Small intestine (tissue), 7 donors: ENCODE data around the gene ZNF324B. TPM values are rescaled to one million over a fixed set of nuclear protein-coding genes. Genes with fewer than 3 reads are reported as not detected.

ENCODE experiments used
- DNase-seq, 2 donors: peaks; one replicate each; pipeline versions ENCODE4 v3.0.0 to v3.0.0-alpha.2; 2013
- FAIRE-seq: peaks from 2 replicates; lab custom pipeline; 2012; peaks lifted over from hg19 to GRCh38; lab: Jason Lieb, UNC
- H3K27ac ChIP-seq, 3 donors: one replicate each; pipeline ENCODE4 v1.5.1; 2013; ENCODE audit warnings: low read length in 2 of 3, mild to moderate bottlenecking in 2 of 3, control low read depth in 1 of 3, inconsistent platforms in 1 of 3, low read depth in 1 of 3, moderate library complexity in 1 of 3
- H3K27me3 ChIP-seq, 3 donors: one replicate each; pipeline ENCODE4 v1.6.1; 2013; ENCODE audit warnings: low read length in 3 of 3, inconsistent platforms in 1 of 3; ENCODE audit not compliant: control insufficient read depth in 3 of 3, insufficient read depth in 3 of 3
- H3K36me3 ChIP-seq, 3 donors: one replicate each; pipeline ENCODE4 v1.6.1; 2013; ENCODE audit warnings: low read length in 3 of 3, inconsistent platforms in 1 of 3, low read depth in 1 of 3, mild to moderate bottlenecking in 1 of 3, moderate library complexity in 1 of 3; ENCODE audit not compliant: control insufficient read depth in 3 of 3, insufficient read depth in 2 of 3
- H3K4me1 ChIP-seq, 3 donors: one replicate each; pipeline ENCODE4 v1.6.1; 2013; ENCODE audit warnings: low read length in 2 of 3, inconsistent platforms in 1 of 3, low read depth in 1 of 3, mild to moderate bottlenecking in 1 of 3, moderate library complexity in 1 of 3; ENCODE audit not compliant: control insufficient read depth in 3 of 3, insufficient read depth in 2 of 3
- H3K4me3 ChIP-seq, 3 donors: one replicate each; pipeline ENCODE4 v1.5.1; 2013; ENCODE audit warnings: low read length in 3 of 3, control low read depth in 1 of 3, inconsistent platforms in 1 of 3, low read depth in 1 of 3, mild to moderate bottlenecking in 1 of 3, moderate library complexity in 1 of 3
- H3K9me3 ChIP-seq, 2 donors: one replicate each; pipeline ENCODE4 v1.6.1; 2013; ENCODE audit warnings: low read depth in 1 of 2, low read length in 1 of 2; ENCODE audit not compliant: control insufficient read depth in 2 of 2, insufficient read depth in 1 of 2
- WGBS, 3 donors: extraction: QIAGEN DNeasy Blood & Tissue Kit; methylation state at CpG; one replicate each; pipeline ENCODE4 v1.1.7; 2013; 5-methylcytosine and 5-hydroxymethylcytosine counted together
- polyA plus RNA-seq, 4 donors: library from polyadenylated mRNA; stranded (reverse) in 3 of 4; unstranded in 1 of 4; fragments of 200-250 nt in 3 of 4; fragments of 120-200 nt in 1 of 4; gene quantifications; one replicate each; pipeline versions ENCODE4 v1.2.1 to v1.2.3, GENCODE V29; 2013
- donor health status: healthy with polysubstance abuse.
- donor health status: control.
- donor health status: control.
- donor health status: Bipolar disorder and iron deficiency.
- donor health status: healthy.

ZNF324B gene
- polyA plus RNA-seq, 4 donors = 1.1 to 4.9 (median 2.1) TPM

DNA sequence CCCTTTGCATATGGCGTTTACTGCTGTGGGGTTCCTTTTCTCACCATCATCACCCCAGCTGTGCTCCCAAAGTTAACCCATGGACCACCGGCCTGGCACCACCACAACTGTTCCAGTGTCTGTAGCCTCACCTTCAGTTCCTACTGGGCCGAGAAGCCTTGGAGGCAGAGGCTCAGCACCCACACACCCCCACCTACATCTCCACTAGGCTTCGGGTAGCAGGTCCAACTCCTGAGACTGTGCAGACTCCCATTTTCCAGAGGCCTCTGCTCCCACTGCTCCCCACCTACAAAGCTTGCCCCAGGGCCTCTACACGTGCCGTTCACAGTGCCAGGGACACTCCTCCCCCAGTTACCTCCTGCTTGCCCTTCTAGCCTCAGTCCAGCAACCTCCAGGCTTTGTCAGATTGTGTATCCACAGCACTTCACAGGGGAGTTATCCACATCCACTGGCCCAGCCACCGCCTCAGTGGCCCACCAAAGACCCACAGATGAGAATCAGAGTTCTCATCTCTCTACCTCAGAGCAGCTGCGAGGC is 46.3 kb downstream of the ZNF324B start:
- H3K27ac ChIP-seq = no peak overlapping the region
- H3K4me3 ChIP-seq = no peak overlapping the region
- peaks cover 0 to 11% of the 10 kb centered on the region in 2 donors for H3K9me3 ChIP-seq
- no peak for DNase-seq
- no peaks in the 10 kb centered on the region for H3K36me3 ChIP-seq
- FAIRE-seq = no peak
- no peaks in the 10 kb centered on the region for H3K27me3 ChIP-seq
- 84 to 94% (median 92%) methylated on average over 8 of the region's 8 CpGs for WGBS, 3 donors
- H3K4me1 ChIP-seq = peaks cover 0 to 9% (median 2%) of the 10 kb centered on the region in 3 donors

GRCh38 chr19:58498316-58499020 is 47.0 kb downstream of the ZNF324B start:
- H3K4me1 ChIP-seq = peaks cover 0 to 9% (median 2%) of the 10 kb centered on the region in 3 donors
- DNase-seq (no peak), FAIRE-seq (no peak)
- H3K27ac ChIP-seq = no peak overlapping the region
- H3K4me3 ChIP-seq = peak overlapping the region in 2 of 3 donors; percentile 68 to 86
- H3K36me3 ChIP-seq = no peaks in the 10 kb centered on the region
- no peaks in the 10 kb centered on the region for H3K27me3 ChIP-seq
- peaks cover 0 to 11% of the 10 kb centered on the region in 2 donors for H3K9me3 ChIP-seq
- WGBS, 3 donors = 59 to 86% (median 79%) methylated on average over 22 of the region's 22 CpGs

GRCh38 chr19:58499021-58499927 is 47.9 kb downstream of the ZNF324B start:
- H3K4me1 ChIP-seq = peaks cover 0 to 9% (median 2%) of the 10 kb centered on the region in 3 donors
- DNase-seq (peak; percentile 99), FAIRE-seq (no peak)
- 1 to 3% (median 3%) methylated on average over 58 to 60 of the region's 60 CpGs for WGBS, 3 donors
- peaks cover 0 to 11% of the 10 kb centered on the region in 2 donors for H3K9me3 ChIP-seq
- H3K4me3 ChIP-seq = peak overlapping the region; percentile 19 to 86 (median 68)
- peak overlapping the region; percentile 72 to 87 (median 74) for H3K27ac ChIP-seq
- H3K36me3 ChIP-seq = no peaks in the 10 kb centered on the region
- no peaks in the 10 kb centered on the region for H3K27me3 ChIP-seq

DNA sequence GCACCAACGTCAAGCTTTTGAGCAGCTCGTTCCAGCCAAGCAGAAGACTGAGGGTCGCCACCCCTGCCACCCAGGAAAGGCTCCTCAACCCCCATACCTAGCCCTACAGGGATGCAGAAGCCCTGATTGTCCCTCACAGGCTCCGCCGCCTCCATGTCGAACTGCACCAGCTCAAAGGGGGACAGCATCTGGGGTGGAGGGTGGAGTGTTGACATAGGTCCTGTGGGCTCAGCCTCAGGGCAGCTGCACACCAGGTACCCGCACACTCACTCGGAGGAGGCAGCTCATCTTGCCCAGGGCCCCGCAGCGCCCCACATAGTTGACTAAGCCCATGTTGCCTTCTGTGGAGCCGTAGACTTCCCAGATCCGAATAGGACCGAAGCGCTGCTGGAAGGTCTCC is 48.8 kb downstream of the ZNF324B start:
- no peak for FAIRE-seq
- Histone ChIP-seq H3K27ac (no peak overlapping the region), H3K4me3 (peak overlapping the region in 2 of 3 donors; percentile 68 to 86), H3K36me3 (no peaks in the 10 kb centered on the region), H3K9me3 (peaks cover 0 to 11% of the 10 kb centered on the region in 2 donors), H3K4me1 (peaks cover 0 to 9% (median 2%) of the 10 kb centered on the region in 3 donors), H3K27me3 (no peaks in the 10 kb centered on the region)
- WGBS, 3 donors = 93 to 94% (median 94%) methylated on average over 14 of the region's 14 CpGs
- no peak for DNase-seq

Other genes with a start within 250 kb of the ZNF324B start
- 10 to 100 TPM; 11.9 to 31.9 (median 17.8) TPM for gene ZNF544, start 222.7 kb upstream of the ZNF324B start, polyA plus RNA-seq
- gene ZNF8, start 172.7 kb upstream of the ZNF324B start, polyA plus RNA-seq = 1 to 10 TPM in 3 of 4 donors, under 1 TPM in 1; 0.54 to 4.3 (median 1.5) TPM
- gene ERVK3-1, start 146.2 kb upstream of the ZNF324B start, polyA plus RNA-seq = 10 to 100 TPM; 34.8 to 53.9 (median 51.6) TPM
- gene ZSCAN22, start 124.6 kb upstream of the ZNF324B start, polyA plus RNA-seq = 1 to 10 TPM in 2 of 4 donors, under 1 TPM in 2; 0.67 to 3.2 (median 1.0) TPM
- gene A1BG, start 98.1 kb upstream of the ZNF324B start, polyA plus RNA-seq = 10 to 100 TPM in 1 of 4 donors, 1 to 10 TPM in 1, under 1 TPM in 1, not detected in 1; 0.64 to 45.9 (median 9.3) TPM
- 1 to 10 TPM in 1 of 4 donors, under 1 TPM in 2, not detected in 1; 0.22 to 2.3 (median 0.82) TPM for gene ZNF497, start 88.9 kb upstream of the ZNF324B start, polyA plus RNA-seq
- 1 to 10 TPM; 2.9 to 5.3 (median 3.8) TPM for gene ZNF837, start 70.6 kb upstream of the ZNF324B start, polyA plus RNA-seq
- gene RPS5, start 64.4 kb upstream of the ZNF324B start, polyA plus RNA-seq = 1,000 to 10,000 TPM in 3 of 4 donors, 100 to 1,000 TPM in 1; 863 to 1,751 (median 1,458) TPM
- gene RNF225, start 56.0 kb upstream of the ZNF324B start, polyA plus RNA-seq = not detected
- gene ZNF584, start 43.0 kb upstream of the ZNF324B start, polyA plus RNA-seq = 1 to 10 TPM; 1.8 to 7.6 (median 6.0) TPM
- 1 to 10 TPM in 2 of 4 donors, under 1 TPM in 2; 0.22 to 7.9 (median 0.78) TPM for gene ZNF132, start 11.5 kb upstream of the ZNF324B start, polyA plus RNA-seq
- 1 to 10 TPM; 3.2 to 5.8 (median 4.2) TPM for gene ZNF324, start 15.5 kb downstream of the ZNF324B start, polyA plus RNA-seq
- 10 to 100 TPM in 1 of 4 donors, 1 to 10 TPM in 3; 7.3 to 11.4 (median 8.6) TPM for gene ZNF446, start 24.7 kb downstream of the ZNF324B start, polyA plus RNA-seq
- 10 to 100 TPM in 1 of 4 donors, 1 to 10 TPM in 3; 2.2 to 17.0 (median 6.1) TPM for gene SLC27A5, start 60.4 kb downstream of the ZNF324B start, polyA plus RNA-seq
- gene ZBTB45, start 68.2 kb downstream of the ZNF324B start, polyA plus RNA-seq = 10 to 100 TPM in 1 of 4 donors, 1 to 10 TPM in 3; 4.7 to 11.4 (median 6.9) TPM
- gene TRIM28, start 92.4 kb downstream of the ZNF324B start, polyA plus RNA-seq = 100 to 1,000 TPM; 151 to 331 (median 177) TPM
- gene CHMP2A, start 103.5 kb downstream of the ZNF324B start, polyA plus RNA-seq = 100 to 1,000 TPM; 131 to 384 (median 235) TPM
- gene UBE2M, start 107.0 kb downstream of the ZNF324B start, polyA plus RNA-seq = 10 to 100 TPM; 42.7 to 53.4 (median 48.9) TPM
- 10 to 100 TPM; 17.5 to 64.0 (median 30.8) TPM for gene MZF1, start 121.7 kb downstream of the ZNF324B start, polyA plus RNA-seq